Measurements from ENCODE around the gene FNTB.
A peak's percentile ranks its signal among the peaks of the same experiment; 100 is the strongest.

The FNTB gene

GRCh38 chr14:64952598-64953309, 33.9 kb upstream of the FNTB start:
- no peak for DNase-seq (ENCODE audit: low read depth in 2 of 2)

- DNase-seq (ENCODE audit: low read depth in 2 of 2): no peak
These were observed 33.4 kb upstream of the FNTB start for GRCh38 chr14:64953310-64953654.

- DNase-seq (ENCODE audit: low read depth in 2 of 2): no peak
These were observed 33.0 kb upstream of the FNTB start for GRCh38 chr14:64953661-64954060.

GRCh38 chr14:64954491-64955240, 32.0 kb upstream of the FNTB start:
- DNase-seq (ENCODE audit: low read depth in 2 of 2): no peak

- DNase-seq (ENCODE audit: low read depth in 2 of 2): no peak
These were observed 31.4 kb upstream of the FNTB start for GRCh38 chr14:64955297-64955696.

- DNase-seq (ENCODE audit: low read depth in 2 of 2): no peak
These were observed 29.8 kb upstream of the FNTB start for GRCh38 chr14:64956697-64957406.

GRCh38 chr14:64958201-64958600, 28.5 kb upstream of the FNTB start:
- DNase-seq (ENCODE audit: low read depth in 2 of 2): no peak

GRCh38 chr14:64958743-64959142, 28.0 kb upstream of the FNTB start:
- no peak for DNase-seq (ENCODE audit: low read depth in 2 of 2)

GRCh38 chr14:64960762-64961276, 25.9 kb upstream of the FNTB start:
- no peak for DNase-seq (ENCODE audit: low read depth in 2 of 2)

GRCh38 chr14:64963611-64964010, 23.1 kb upstream of the FNTB start:
- DNase-seq (ENCODE audit: low read depth in 2 of 2): no peak

GRCh38 chr14:64965356-64966000, 21.2 kb upstream of the FNTB start:
- DNase-seq (ENCODE audit: low read depth in 2 of 2): no peak

- DNase-seq (ENCODE audit: low read depth in 2 of 2): no peak
These were observed 19.7 kb upstream of the FNTB start for GRCh38 chr14:64966976-64967375.

- no peak for DNase-seq (ENCODE audit: low read depth in 2 of 2)
These were observed 18.5 kb upstream of the FNTB start for GRCh38 chr14:64968167-64968566.

- DNase-seq (ENCODE audit: low read depth in 2 of 2): no peak
These were observed 18.0 kb upstream of the FNTB start for GRCh38 chr14:64968651-64969050.

- DNase-seq (ENCODE audit: low read depth in 2 of 2): no peak
These were observed 16.7 kb upstream of the FNTB start for GRCh38 chr14:64970041-64970440.

- DNase-seq (ENCODE audit: low read depth in 2 of 2): no peak
These were observed 15.8 kb upstream of the FNTB start for GRCh38 chr14:64970776-64971477.

GRCh38 chr14:64971491-64971942, 15.2 kb upstream of the FNTB start:
- DNase-seq (ENCODE audit: low read depth in 2 of 2): no peak

GRCh38 chr14:64971943-64972791, 14.5 kb upstream of the FNTB start, which contains the start of gene RAB15:
TSS of gene RAB15 (minus strand) at chr14:64972336. CDS start at chr14:64972076, 260 bp downstream.
- peak; percentile 12 to 17 for DNase-seq (ENCODE audit: low read depth in 2 of 2)

GRCh38 chr14:64973026-64973442, 13.7 kb upstream of the FNTB start:
- DNase-seq (ENCODE audit: low read depth in 2 of 2): no peak

- no peak for DNase-seq (ENCODE audit: low read depth in 2 of 2)
These were observed 12.9 kb upstream of the FNTB start for GRCh38 chr14:64973826-64974225.

All from stimulated activated CD4-positive, alpha-beta T cell treated with anti-CD3 and anti-CD28 coated beads, Interleukin-4, amount 100 ng/mL, for 48 hours (primary cell).